Limb (tissue), 2 donors: ENCODE data around the gene SLC25A44.
A peak's percentile ranks its signal among the peaks of the same experiment; 100 is the strongest.
"Not testable (repeated sequence)": the region's sequence is repeated elsewhere in the genome, so short reads cannot be mapped to it uniquely, and the experiment has no call there.

ENCODE experiments used
- DNase-seq, 2 donors: peaks; one replicate each; pipeline ENCODE4 v3.0.0-alpha.2; 2016; ENCODE audit errors: extremely low spot score in 2 of 2

Gene SLC25A44

GRCh38 chr1:156204686-156205085 lies 10.8 kb downstream of the SLC25A44 start:
- DNase-seq = no peak

- no peak for DNase-seq
These were observed 17.3 kb downstream of the SLC25A44 start for GRCh38 chr1:156211243-156211642.

GRCh38 chr1:156212130-156212529 lies 18.2 kb downstream of the SLC25A44 start:
- no peak for DNase-seq

GRCh38 chr1:156212833-156213643 lies 19.1 kb downstream of the SLC25A44 start, which contains the start of gene PMF1:
Gene PMF1 (plus strand): TSS chr1:156213007. CDS start chr1:156213016, 9 bp downstream.
- peak; percentile 97 for DNase-seq

GRCh38 chr1:156213644-156213966 lies 19.7 kb downstream of the SLC25A44 start:
- DNase-seq = no peak

- DNase-seq = no peak
These were observed 20.3 kb downstream of the SLC25A44 start for GRCh38 chr1:156214024-156214748.

GRCh38 chr1:156216361-156217086 lies 22.6 kb downstream of the SLC25A44 start:
- DNase-seq = not testable (repeated sequence)

- DNase-seq = no peak
These were observed 24.0 kb downstream of the SLC25A44 start for GRCh38 chr1:156217871-156218270.

- DNase-seq = no peak
These were observed 26.3 kb downstream of the SLC25A44 start for GRCh38 chr1:156220226-156220625.

- DNase-seq = no peak
These were observed 28.2 kb downstream of the SLC25A44 start for GRCh38 chr1:156221986-156222692.

GRCh38 chr1:156225677-156226014 lies 31.7 kb downstream of the SLC25A44 start:
- DNase-seq = no peak

- DNase-seq = no peak
These were observed 32.2 kb downstream of the SLC25A44 start for GRCh38 chr1:156226116-156226538.

GRCh38 chr1:156226782-156227181 lies 32.9 kb downstream of the SLC25A44 start:
- DNase-seq = no peak

- DNase-seq = no peak
These were observed 34.6 kb downstream of the SLC25A44 start for GRCh38 chr1:156228501-156228900.

- no peak for DNase-seq
These were observed 36.0 kb downstream of the SLC25A44 start for GRCh38 chr1:156229809-156230472.

- no peak for DNase-seq
These were observed 36.6 kb downstream of the SLC25A44 start for GRCh38 chr1:156230473-156230837.

GRCh38 chr1:156232201-156232894 lies 38.4 kb downstream of the SLC25A44 start:
- DNase-seq = no peak

- DNase-seq = no peak
These were observed 39.7 kb downstream of the SLC25A44 start for GRCh38 chr1:156233426-156234127.

- DNase-seq = no peak
These were observed 42.3 kb downstream of the SLC25A44 start for GRCh38 chr1:156236164-156236563.

- no peak for DNase-seq
These were observed 44.3 kb downstream of the SLC25A44 start for GRCh38 chr1:156238248-156238647.
